ACC112 (cell line): Measurements from ENCODE around the gene ACSM4.
"Not testable (repeated sequence)": the region's sequence is repeated elsewhere in the genome, so short reads cannot be mapped to it uniquely, and the experiment has no call there.

ENCODE experiments used
- H2AFZ ChIP-seq: fragments of 200-600 bp; sonication (generic); one replicate; pipeline ENCODE4 v1.6.0; 2017; ENCODE audit warnings: antibody characterized with exemption, low read length; ENCODE audit not compliant: unreplicated experiment
- H3K27ac ChIP-seq: fragments of 200-600 bp; sonication (generic); 2 replicates; pipeline ENCODE4 v1.5.1; 2014; ENCODE audit warnings: low read depth, mild to moderate bottlenecking, antibody characterized with exemption, low read length, moderate library complexity
- H3K27me3 ChIP-seq: fragments of 200-600 bp; sonication (generic); 2 replicates; pipeline ENCODE4 v1.6.1; 2014; ENCODE audit warnings: mild to moderate bottlenecking, antibody characterized with exemption, low read length, moderate library complexity, mixed read lengths; ENCODE audit not compliant: insufficient read depth
- H3K36me3 ChIP-seq: fragments of 200-600 bp; sonication (generic); 2 replicates; pipeline ENCODE4 v1.6.1; 2016; ENCODE audit warnings: mild to moderate bottlenecking, antibody characterized with exemption, low read length, moderate library complexity, mixed read lengths; ENCODE audit not compliant: insufficient read depth
- H3K4me1 ChIP-seq: fragments of 200-600 bp; sonication (generic); one replicate; pipeline ENCODE4 v1.6.1; 2016; ENCODE audit warnings: low read length, mixed read lengths; ENCODE audit not compliant: insufficient read depth, unreplicated experiment, control insufficient read depth
- H3K4me3 ChIP-seq: fragments of 200-600 bp; sonication (generic); 2 replicates; pipeline ENCODE4 v1.5.1; 2014; ENCODE audit warnings: mild to moderate bottlenecking, low read depth, low read length
- H3K79me2 ChIP-seq: fragments of 200-600 bp; sonication (generic); one replicate; pipeline ENCODE4 v1.6.0; 2016; ENCODE audit warnings: low read length; ENCODE audit not compliant: control insufficient read depth, unreplicated experiment, insufficient read depth

The ACSM4 gene

DNA sequence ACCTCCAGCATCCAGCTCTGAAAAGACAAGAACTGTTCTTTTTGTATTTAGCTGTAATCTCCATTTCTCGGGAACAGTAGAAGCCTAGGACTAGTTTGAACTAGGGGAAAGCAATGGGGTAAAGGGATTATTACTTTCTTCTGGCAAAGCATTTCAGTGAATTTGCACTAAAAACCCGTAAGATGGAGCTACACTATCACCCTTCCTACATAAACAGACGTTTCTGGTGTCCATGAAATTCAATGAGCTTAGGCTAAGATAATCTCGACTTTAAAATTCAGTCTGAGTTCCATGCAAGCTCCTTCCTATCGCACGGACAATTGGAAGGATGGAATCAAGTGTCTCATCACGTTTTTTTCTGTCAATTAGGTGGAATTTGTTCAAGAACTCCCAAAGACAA, 24.0 kb downstream of the ACSM4 start:
- Histone ChIP-seq H3K4me3 (no peak overlapping the region), H3K79me2 (no peaks in the 10 kb centered on the region), H3K27me3 (peaks cover 32% of the 10 kb centered on the region), H3K27ac (no peak overlapping the region), H3K4me1 (no peaks in the 10 kb centered on the region), H2AFZ (no peak overlapping the region), H3K36me3 (no peaks in the 10 kb centered on the region)

DNA sequence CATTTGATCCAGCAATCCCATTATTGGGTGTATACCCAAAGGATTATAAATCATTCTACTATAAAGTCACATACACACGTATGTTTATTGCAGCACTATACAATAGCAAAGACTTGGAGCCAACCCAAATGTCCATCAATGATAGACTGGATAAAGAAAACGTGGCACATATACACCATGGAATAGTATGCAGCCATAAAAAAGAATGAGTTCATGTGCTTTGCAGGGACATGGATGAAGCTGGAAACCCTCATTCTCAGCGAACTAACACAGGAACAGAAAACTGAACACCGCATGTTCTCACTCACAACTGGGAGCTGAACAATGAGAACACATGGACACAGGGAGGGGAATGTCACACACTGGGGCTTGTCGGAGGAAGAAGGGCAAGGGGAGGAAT, 33.9 kb downstream of the ACSM4 start:
- not testable (repeated sequence) for H2AFZ ChIP-seq, H3K36me3 ChIP-seq, H3K4me3 ChIP-seq, H3K4me1 ChIP-seq, H3K27me3 ChIP-seq, H3K79me2 ChIP-seq, H3K27ac ChIP-seq

DNA sequence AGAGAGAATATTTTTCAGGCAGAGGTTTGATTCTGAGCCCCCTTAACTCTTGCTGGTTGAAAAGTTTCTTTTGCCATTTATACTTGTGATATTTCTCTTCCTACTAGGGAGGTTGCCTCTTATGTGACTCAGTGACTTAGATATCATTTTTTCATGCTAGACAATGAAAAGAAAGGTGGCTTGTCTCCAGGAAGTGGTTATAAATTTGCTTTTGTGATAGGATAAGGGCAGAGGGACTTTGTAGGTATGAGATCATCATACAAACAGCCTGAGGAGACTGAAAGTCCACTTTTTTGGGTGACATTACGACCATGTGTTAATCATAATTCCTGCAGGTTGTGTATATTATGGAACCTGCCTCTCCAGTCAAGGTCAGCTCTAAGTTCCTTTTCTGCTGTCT, 35.8 kb downstream of the ACSM4 start:
- Histone ChIP-seq H2AFZ (no peak overlapping the region), H3K27me3 (no peaks in the 10 kb centered on the region), H3K79me2 (no peaks in the 10 kb centered on the region), H3K4me3 (no peak overlapping the region), H3K36me3 (no peaks in the 10 kb centered on the region), H3K4me1 (no peaks in the 10 kb centered on the region), H3K27ac (no peak overlapping the region)

DNA sequence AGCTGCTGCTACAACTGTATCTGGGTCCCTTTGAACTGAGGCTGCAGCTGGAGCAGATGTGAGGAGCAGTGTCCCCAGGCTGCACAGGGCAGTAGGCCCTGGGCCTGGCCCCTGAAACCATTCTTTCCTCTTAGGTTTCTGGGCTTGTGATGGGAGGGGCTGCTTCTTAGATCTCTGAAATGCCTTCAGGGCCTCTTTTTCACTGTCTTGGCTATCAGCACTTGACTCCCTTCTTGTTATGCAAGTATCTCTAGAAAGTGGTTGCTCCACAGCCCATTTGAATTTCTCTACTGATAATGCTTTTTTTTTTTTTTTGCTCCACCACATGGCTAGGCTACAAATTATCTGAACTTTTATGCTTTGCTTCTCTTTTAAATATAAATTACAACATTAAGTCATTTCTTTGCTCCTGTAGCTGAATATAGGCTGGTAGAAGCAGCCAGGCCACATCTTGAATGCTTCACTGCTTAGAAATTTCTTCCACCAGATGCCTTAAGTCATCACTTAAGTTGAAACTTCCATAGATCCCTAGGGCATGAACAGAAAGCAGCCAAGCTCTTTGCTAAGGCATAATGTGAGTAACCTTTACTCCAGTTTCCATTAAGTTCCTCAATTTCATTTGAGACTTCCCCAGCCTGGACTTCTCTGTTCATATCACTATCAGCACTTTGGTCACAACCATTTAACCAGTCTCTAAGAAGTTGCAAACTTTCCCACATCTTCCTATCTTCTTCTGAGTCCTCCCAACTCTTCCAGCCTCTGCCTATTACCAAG, 41.1 kb downstream of the ACSM4 start:
- Histone ChIP-seq H3K4me1 (no peaks in the 10 kb centered on the region), H3K36me3 (no peaks in the 10 kb centered on the region), H3K4me3 (no peak overlapping the region), H2AFZ (no peak overlapping the region), H3K79me2 (no peaks in the 10 kb centered on the region), H3K27me3 (peaks cover 4% of the 10 kb centered on the region; the same call in 1 of the 2 replicates), H3K27ac (no peak overlapping the region)

DNA sequence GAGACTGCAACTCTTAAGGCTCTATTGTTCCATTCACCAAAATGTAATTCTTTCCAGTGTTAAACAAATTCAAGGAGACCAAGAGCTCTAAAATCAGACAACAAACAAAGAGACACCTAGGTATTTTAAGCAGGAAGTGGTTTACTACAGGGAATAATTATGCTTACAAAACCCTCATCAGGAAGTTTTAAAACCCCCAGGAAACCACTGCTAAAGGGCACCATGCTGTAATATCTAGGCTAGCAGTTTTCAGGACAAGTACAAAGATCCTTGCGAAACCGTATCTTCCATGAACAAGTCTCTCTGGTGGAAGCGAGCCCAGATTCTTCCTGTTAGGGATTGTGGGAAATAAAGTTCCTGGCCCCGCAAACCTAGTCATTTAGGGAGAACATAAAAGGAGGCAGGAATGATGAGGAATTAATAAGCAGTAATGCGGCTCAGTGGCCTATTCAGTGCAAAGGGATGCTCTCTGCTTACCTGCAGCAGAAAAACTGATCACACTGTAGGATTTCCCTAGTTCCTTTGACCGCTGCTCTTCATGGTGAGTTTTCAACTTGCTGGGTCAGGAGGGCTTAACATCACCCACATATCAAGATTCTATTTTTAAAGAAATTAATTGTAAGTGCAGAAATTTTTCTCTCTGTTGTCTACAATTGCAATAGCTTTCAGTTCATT, 42.8 kb downstream of the ACSM4 start:
- Histone ChIP-seq H3K4me3 (no peak overlapping the region), H3K4me1 (no peaks in the 10 kb centered on the region), H3K36me3 (no peaks in the 10 kb centered on the region), H2AFZ (no peak overlapping the region), H3K27me3 (peaks cover 11% of the 10 kb centered on the region; the same call in 1 of the 2 replicates), H3K27ac (no peak overlapping the region), H3K79me2 (no peaks in the 10 kb centered on the region)

DNA sequence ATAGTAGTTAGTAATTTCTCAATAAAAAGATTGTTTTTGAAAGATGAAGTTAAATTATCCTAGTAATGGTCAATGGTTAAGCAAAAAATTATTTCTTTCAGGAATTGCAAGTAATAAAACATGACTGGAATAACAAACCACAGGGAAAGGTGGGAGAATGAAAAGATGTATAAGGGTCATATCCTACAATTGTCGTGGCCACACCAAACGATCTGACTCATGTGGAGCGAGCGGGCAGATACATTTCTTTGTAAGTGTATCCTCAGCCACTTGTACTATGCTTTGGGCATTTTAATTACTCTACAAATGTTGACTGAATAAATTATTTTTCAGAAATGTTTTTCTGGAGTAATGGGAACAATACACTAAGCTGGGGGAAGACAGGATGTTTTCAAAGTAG, 45.5 kb downstream of the ACSM4 start:
- Histone ChIP-seq H3K79me2 (no peaks in the 10 kb centered on the region), H3K36me3 (no peaks in the 10 kb centered on the region), H3K4me3 (no peak overlapping the region), H2AFZ (no peak overlapping the region), H3K4me1 (no peaks in the 10 kb centered on the region), H3K27me3 (peaks cover 11% of the 10 kb centered on the region; the same call in 1 of the 2 replicates), H3K27ac (no peak overlapping the region)

DNA sequence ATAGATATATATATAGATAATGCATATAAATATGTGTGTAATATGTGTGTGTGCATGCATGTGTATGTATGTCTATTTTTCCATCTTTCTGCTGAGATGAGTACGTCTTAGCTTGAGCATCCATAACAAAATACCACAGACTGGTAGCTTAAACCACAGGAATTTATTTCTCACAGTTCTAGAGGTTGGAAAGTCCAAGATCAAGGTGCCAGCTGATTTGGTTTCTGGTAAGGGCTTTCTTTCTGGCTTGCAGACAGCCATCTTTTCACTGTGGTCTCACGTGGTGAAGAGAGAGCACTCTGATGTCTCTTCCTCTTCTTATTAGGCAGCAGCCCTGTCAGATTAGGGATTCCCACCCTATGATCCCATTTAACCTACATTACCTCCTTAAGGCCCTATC, 47.3 kb downstream of the ACSM4 start:
- H2AFZ ChIP-seq: no peak overlapping the region

DNA sequence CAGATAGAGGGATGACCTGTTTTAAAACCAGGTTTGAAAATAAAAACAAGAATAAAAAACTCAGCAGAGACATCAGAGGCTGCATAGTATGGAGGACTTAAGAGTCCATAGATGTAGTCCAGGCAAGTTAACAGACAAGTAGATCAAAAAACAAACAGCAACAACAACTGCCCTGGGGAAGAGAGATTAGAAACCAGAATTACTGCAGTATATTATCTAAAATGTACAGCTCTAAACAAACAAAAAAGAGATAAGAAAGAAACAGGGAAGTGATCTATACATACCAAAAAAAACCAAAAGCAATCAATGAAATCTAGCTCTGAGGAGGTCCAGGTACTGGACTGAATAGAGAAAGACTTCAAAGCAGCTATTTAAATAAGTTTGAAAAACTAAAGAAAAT, 48.8 kb downstream of the ACSM4 start:
- H3K27me3 ChIP-seq: peaks cover 23% of the 10 kb centered on the region
- H3K4me3 ChIP-seq: no peak overlapping the region
- no peaks in the 10 kb centered on the region for H3K79me2 ChIP-seq
- no peaks in the 10 kb centered on the region for H3K4me1 ChIP-seq
- no peak overlapping the region for H2AFZ ChIP-seq
- no peak overlapping the region for H3K27ac ChIP-seq
- no peaks in the 10 kb centered on the region for H3K36me3 ChIP-seq

More for the DNA sequence above, 47.3 kb downstream of the ACSM4 start:
- no peaks in the 10 kb centered on the region for H3K4me1 ChIP-seq
- H3K79me2 ChIP-seq: no peaks in the 10 kb centered on the region
- H3K27me3 ChIP-seq: peaks cover 14% of the 10 kb centered on the region; the same call in 1 of the 2 replicates
- no peak overlapping the region for H3K27ac ChIP-seq
- no peaks in the 10 kb centered on the region for H3K36me3 ChIP-seq
- no peak overlapping the region for H3K4me3 ChIP-seq

DNA sequence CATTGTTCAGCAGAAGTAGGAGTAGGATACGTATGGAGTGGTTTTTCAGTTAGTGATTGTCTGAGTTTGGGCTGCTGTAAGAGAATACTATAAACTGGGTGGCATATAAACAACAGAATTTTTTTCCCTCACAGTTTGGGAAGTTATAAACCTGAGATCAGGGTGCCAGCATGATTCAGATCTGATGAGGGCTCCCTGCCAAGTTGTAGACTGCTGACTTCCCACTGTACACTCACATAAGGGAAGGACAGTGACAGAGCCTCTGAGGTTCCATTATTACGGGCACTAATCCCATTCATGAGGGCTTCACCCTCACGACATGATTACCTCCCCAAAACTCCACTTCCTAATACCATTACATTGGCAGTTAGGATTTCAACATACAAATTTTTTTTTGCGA, 50.7 kb downstream of the ACSM4 start:
- H3K27ac ChIP-seq: no peak overlapping the region

DNA sequence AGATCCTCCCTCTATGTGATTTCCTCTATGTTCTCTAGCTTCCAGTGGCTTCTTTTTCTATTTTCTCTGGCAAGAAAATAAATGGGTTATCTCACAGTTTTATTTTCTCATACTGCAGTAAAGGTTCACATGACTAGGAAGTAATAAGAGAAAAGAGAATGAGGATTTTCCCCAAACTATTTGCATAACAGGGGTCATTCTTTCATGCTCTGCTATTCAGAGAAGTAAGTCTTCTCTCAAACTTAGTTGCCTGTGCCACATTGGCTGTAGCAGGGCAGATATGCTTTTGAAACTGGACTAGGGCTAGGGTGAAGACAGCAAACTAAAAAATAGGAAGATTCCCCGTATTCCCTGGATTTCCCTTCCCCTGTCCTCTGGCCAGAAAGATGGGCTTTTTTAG, 57.4 kb downstream of the ACSM4 start:
- H3K4me3 ChIP-seq: no peak overlapping the region
- no peak overlapping the region for H3K27ac ChIP-seq
- no peaks in the 10 kb centered on the region for H3K4me1 ChIP-seq
- no peaks in the 10 kb centered on the region for H3K79me2 ChIP-seq
- H3K36me3 ChIP-seq: no peaks in the 10 kb centered on the region
- no peak overlapping the region for H2AFZ ChIP-seq
- H3K27me3 ChIP-seq: peaks cover 23% of the 10 kb centered on the region

More for the DNA sequence above, 50.7 kb downstream of the ACSM4 start:
- no peaks in the 10 kb centered on the region for H3K36me3 ChIP-seq
- no peaks in the 10 kb centered on the region for H3K4me1 ChIP-seq
- H2AFZ ChIP-seq: no peak overlapping the region
- H3K79me2 ChIP-seq: no peaks in the 10 kb centered on the region
- peaks cover 28% of the 10 kb centered on the region for H3K27me3 ChIP-seq
- H3K4me3 ChIP-seq: no peak overlapping the region

DNA sequence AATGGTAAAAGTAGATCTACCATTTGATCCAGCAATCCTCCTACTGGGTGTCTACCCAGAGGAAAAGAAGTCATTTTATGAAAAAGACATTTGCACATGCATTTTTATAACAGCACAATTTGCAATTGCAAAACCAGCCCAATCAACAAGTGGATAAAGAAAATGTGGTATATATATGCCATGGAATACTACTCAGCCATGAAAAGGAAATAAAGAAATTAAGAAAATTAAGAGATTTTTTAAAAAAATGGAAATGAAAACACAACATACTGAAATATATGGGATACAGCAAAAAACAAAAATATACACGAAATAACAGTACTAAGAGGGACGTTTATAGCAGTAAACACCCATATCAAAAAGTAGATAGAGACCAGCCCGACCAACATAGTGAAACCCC, 58.9 kb downstream of the ACSM4 start:
- H2AFZ ChIP-seq: no peak overlapping the region
- peaks cover 15% of the 10 kb centered on the region for H3K27me3 ChIP-seq
- H3K4me3 ChIP-seq: no peak overlapping the region
- no peaks in the 10 kb centered on the region for H3K4me1 ChIP-seq
- no peaks in the 10 kb centered on the region for H3K79me2 ChIP-seq
- no peaks in the 10 kb centered on the region for H3K36me3 ChIP-seq
- H3K27ac ChIP-seq: no peak overlapping the region
